ENCODE data around the gene DCLRE1A. TPM values are rescaled to one million over a fixed set of nuclear protein-coding genes. Genes with fewer than 3 reads are reported as not detected.
A peak's percentile ranks its signal among the peaks of the same experiment; 100 is the strongest.

Gene DCLRE1A
- total and polyA plus RNA-seq, 9 of the 15 experiments (the other 6 are each of a cell fraction or from before 2014, with no cell fraction given), result 8.5 to 25.5 (median 15.5) TPM

GRCh38 chr10:113854761-113855588 lies 1.1 kb upstream of the DCLRE1A start (continued):
- TF ChIP-seq ARID1B (IDR thresholded peaks at IDR 0.05), result peak; percentile 10; the same call in 1 of the 2 replicates
- TF ChIP-seq PBX2 (CRISPR knock-in tag; IDR thresholded peaks at IDR 0.05; ENCODE audit: low read depth), result no peak
- TF ChIP-seq PBX2 (tag; conservative IDR thresholded peaks at IDR 0.05; ENCODE audit: low read depth), result peak; percentile 63
- 0 out of 2 replicates have a peak, but pooled peaks have one; percentile 44 for TF ChIP-seq HDAC8 (tag; IDR thresholded peaks at IDR 0.05)
- TF ChIP-seq L3MBTL2 (IDR thresholded peaks at IDR 0.05), result peak; percentile 64; the same call in 1 of the 2 replicates
- TF ChIP-seq GABPB1 (CRISPR knock-in tag; IDR thresholded peaks at IDR 0.05), result peak; percentile 69
- TF ChIP-seq ZNF655 (CRISPR knock-in tag; IDR thresholded peaks at IDR 0.05), result no peak
- peak; percentile 32 for TF ChIP-seq FIP1L1 (IDR thresholded peaks at IDR 0.05; ENCODE audit: low read depth, low read length, poor library complexity, severe bottlenecking)
- 0 out of 2 replicates have a peak, but pooled peaks have one; percentile 41 for TF ChIP-seq GATAD2B (IDR thresholded peaks at IDR 0.05; ENCODE audit: borderline replicate concordance)
- TF ChIP-seq TAF1 (IDR thresholded peaks at IDR 0.05; ENCODE audit: control insufficient read depth, extremely low read depth, insufficient read depth, low read length, severe bottlenecking), result peak; percentile 72
- TF ChIP-seq UBTF (IDR thresholded peaks at IDR 0.05; ENCODE audit: borderline replicate concordance in 1 of 2, low read depth in 2 of 2, low read length in 2 of 2), result peak; percentile 6 to 61; a peak in 1 of 4 replicates
- TF ChIP-seq AFF4 (CRISPR knock-in tag; IDR thresholded peaks at IDR 0.05), result peak; percentile 53; the same call in 1 of the 2 replicates
